IMR-90 (cell line): Measurements from ENCODE around the gene NTRK3. TPM values are rescaled to one million over a fixed set of nuclear protein-coding genes. Genes with fewer than 3 reads are reported as not detected.

ENCODE experiments used
- ATAC-seq: fragments of 200-7000 bp; cut with Tn5 transposase; 2 replicates; pipeline ENCODE4 v1.9.1; 2020; ENCODE audit warnings: low read depth, mild to moderate bottlenecking, moderate library complexity
- BruUV-seq: library from RNA; stranded (reverse); fragments of 400-500 nt; replicated peaks from 2 replicates; lab custom pipeline; 2021; lab: Mats Ljungman, UMichigan
- CTCF ChIA-PET: fragments of 300-600 bp; formaldehyde crosslinking; extraction: SDS; loops from one replicate; lab custom pipeline; 2021; ENCODE audit warnings: antibody characterized with exemption; lab: Yijun Ruan, JAX
- POLR2A ChIA-PET: fragments of 300-600 bp; sonication (Branson Sonifier 250); formaldehyde crosslinking; loops from one replicate; lab custom pipeline; 2022; ENCODE audit warnings: antibody characterized with exemption; ENCODE audit not compliant: unreplicated experiment; lab: Charles Lee
- DNase-seq: peaks from one replicate; pipeline ENCODE4 v3.0.0; 2013
- H2AFZ ChIP-seq: replicated peaks from 2 replicates; pipeline ENCODE3; 2013; ENCODE audit warnings: low read length, mild to moderate bottlenecking; ENCODE audit not compliant: poor library complexity
- H2AK5ac ChIP-seq: 2 replicates; pipeline ENCODE4 v1.6.1; 2013; ENCODE audit warnings: low read depth, low read length, inconsistent platforms
- H2AK9ac ChIP-seq: replicated peaks from 2 replicates; pipeline ENCODE3; 2013; ENCODE audit warnings: mild to moderate bottlenecking, low read depth, low read length, moderate library complexity; ENCODE audit not compliant: poor library complexity
- H2BK120ac ChIP-seq: 2 replicates; pipeline ENCODE4 v1.6.1; 2013; ENCODE audit warnings: low read depth, low read length, inconsistent platforms
- H2BK15ac ChIP-seq: 3 replicates; pipeline ENCODE4 v1.6.1; 2013; ENCODE audit warnings: low read depth, low read length, inconsistent platforms
- H2BK20ac ChIP-seq: 2 replicates; pipeline ENCODE4 v1.6.1; 2013; ENCODE audit warnings: low read depth, mild to moderate bottlenecking, inconsistent platforms, low read length, moderate library complexity
- H2BK5ac ChIP-seq: 2 replicates; pipeline ENCODE4 v1.6.1; 2013; ENCODE audit warnings: mild to moderate bottlenecking, low read depth, low read length, inconsistent platforms; ENCODE audit not compliant: poor library complexity, severe bottlenecking
- H3K14ac ChIP-seq: replicated peaks from 2 replicates; pipeline ENCODE4 v1.6.1; 2013; ENCODE audit warnings: low read depth, low read length, inconsistent platforms
- H3K18ac ChIP-seq: 2 replicates; pipeline ENCODE4 v1.6.1; 2013; ENCODE audit warnings: low read depth, low read length, control low read depth
- H3K23ac ChIP-seq: 2 replicates; pipeline ENCODE4 v1.6.1; 2013; ENCODE audit warnings: low read depth, low read length, inconsistent platforms
- H3K27ac ChIP-seq: 2 replicates; pipeline ENCODE4 v1.5.1; 2013; ENCODE audit warnings: mild to moderate bottlenecking, control low read depth, low read length; ENCODE audit not compliant: insufficient read depth
- H3K27me3 ChIP-seq: 2 replicates; pipeline ENCODE4 v1.6.1; 2013; ENCODE audit warnings: low read length; ENCODE audit not compliant: control insufficient read depth, insufficient read depth
- H3K36me3 ChIP-seq: 2 replicates; pipeline ENCODE4 v1.6.1; 2013; ENCODE audit warnings: low read length, mixed read lengths; ENCODE audit not compliant: control insufficient read depth, insufficient read depth
- H3K4ac ChIP-seq: 2 replicates; pipeline ENCODE4 v1.6.1; 2013; ENCODE audit warnings: low read depth, low read length, inconsistent platforms
- H3K4me1 ChIP-seq: 2 replicates; pipeline ENCODE4 v1.6.1; 2013; ENCODE audit warnings: low read length, mixed read lengths; ENCODE audit not compliant: control insufficient read depth, insufficient read depth
- H3K4me2 ChIP-seq: 2 replicates; pipeline ENCODE4 v1.6.1; 2013; ENCODE audit warnings: low read depth, mild to moderate bottlenecking, control low read depth, low read length, moderate library complexity
- H3K4me3 ChIP-seq: 2 replicates; pipeline ENCODE4 v1.5.1; 2013; ENCODE audit warnings: low read depth, mild to moderate bottlenecking, control low read depth, low read length, moderate library complexity; ENCODE audit not compliant: insufficient read depth
- H3K56ac ChIP-seq: 2 replicates; pipeline ENCODE4 v1.6.1; 2013; ENCODE audit warnings: low read length, inconsistent platforms; ENCODE audit not compliant: insufficient read depth; ENCODE audit errors: extremely low read depth
- H3K79me1 ChIP-seq, 2 experiments: 2 replicates each; pipeline ENCODE4 v1.6.1; 2013; ENCODE audit warnings: low read length in 2 of 2, inconsistent platforms in 1 of 2, low read depth in 1 of 2
- H3K9ac ChIP-seq: 2 replicates; pipeline ENCODE4 v1.6.1; 2013; ENCODE audit warnings: low read depth, low read length, control low read depth
- H3K9me1 ChIP-seq: 2 replicates; pipeline ENCODE4 v1.6.1; 2013; ENCODE audit warnings: low read length, inconsistent platforms; ENCODE audit not compliant: insufficient read depth
- H3K9me3 ChIP-seq: 2 replicates; pipeline ENCODE4 v1.6.1; 2013; ENCODE audit warnings: low read length; ENCODE audit not compliant: control insufficient read depth, insufficient read depth
- H4K20me1 ChIP-seq: 2 replicates; pipeline ENCODE4 v1.6.1; 2013; ENCODE audit warnings: low read length, inconsistent platforms; ENCODE audit not compliant: insufficient read depth
- H4K5ac ChIP-seq: 2 replicates; pipeline ENCODE4 v1.6.1; 2013; ENCODE audit warnings: mild to moderate bottlenecking, low read depth, low read length, control low read depth
- H4K8ac ChIP-seq, 2 experiments: 2 replicates each; pipeline ENCODE4 v1.6.1; 2013; ENCODE audit warnings: low read depth in 2 of 2, low read length in 2 of 2, control low read depth in 1 of 2, inconsistent platforms in 1 of 2
- H4K91ac ChIP-seq: 2 replicates; pipeline ENCODE4 v1.6.1; 2013; ENCODE audit warnings: low read depth, low read length, inconsistent platforms; ENCODE audit not compliant: insufficient read depth
- BHLHE40 ChIP-seq: fragments of 150-350 bp; IDR thresholded peaks from 2 replicates; pipeline ENCODE4 v1.6.1; 2016; ENCODE audit warnings: mild to moderate bottlenecking, low read depth, low read length
- CEBPB ChIP-seq: IDR thresholded peaks from 2 replicates; pipeline ENCODE4 v1.6.1; 2012; ENCODE audit warnings: low read depth, low read length, improper control_type of control experiment
- ELK1 ChIP-seq: fragments of 150-350 bp; IDR thresholded peaks from 2 replicates; pipeline ENCODE4 v1.6.1; 2016; ENCODE audit warnings: low read depth, mild to moderate bottlenecking, low read length, moderate library complexity, borderline replicate concordance
- FOS ChIP-seq: fragments of 150-350 bp; IDR thresholded peaks from 2 replicates; pipeline ENCODE4 v1.6.1; 2016; ENCODE audit warnings: low read depth, low read length
- MAFK ChIP-seq: IDR thresholded peaks from 2 replicates; pipeline ENCODE4 v1.6.1; 2012; ENCODE audit warnings: low read depth, low read length, improper control_type of control experiment
- MAZ ChIP-seq: IDR thresholded peaks from 2 replicates; pipeline ENCODE4 v1.6.1; 2012; ENCODE audit warnings: low read depth, mild to moderate bottlenecking, low read length, improper control_type of control experiment, moderate library complexity, borderline replicate concordance
- POLR2A ChIP-seq: IDR thresholded peaks from 2 replicates; pipeline ENCODE4 v1.6.1; 2012; ENCODE audit warnings: mild to moderate bottlenecking, low read depth, low read length
- RAD21 ChIP-seq: IDR thresholded peaks from 2 replicates; pipeline ENCODE4 v1.6.1; 2012; ENCODE audit warnings: low read length, improper control_type of control experiment
- RCOR1 ChIP-seq: IDR thresholded peaks from 2 replicates; pipeline ENCODE4 v1.6.1; 2012; ENCODE audit warnings: mild to moderate bottlenecking, low read length, improper control_type of control experiment; ENCODE audit not compliant: insufficient replicate concordance
- RFX5 ChIP-seq: IDR thresholded peaks from 2 replicates; pipeline ENCODE4 v1.8.0; 2012; ENCODE audit warnings: low read depth, mild to moderate bottlenecking, low read length, moderate library complexity
- WGBS, 2 experiments: methylation state at CpG; one replicate each; pipeline versions ENCODE4 v1.1.5 to v1.1.7; 2013; ENCODE audit warnings: missing lambda C conversion rate in 2 of 2; ENCODE audit not compliant: insufficient read length in 1 of 2; ENCODE audit errors: extremely low coverage in 2 of 2; 5-methylcytosine and 5-hydroxymethylcytosine counted together
- dilution Hi-C: fragments of 300-500 bp; cut with HindIII; formaldehyde crosslinking; loops from one replicate; pipeline ENCODE4 v1.14.3; 2018; ENCODE audit warnings: low sequenced_read_pairs; ENCODE audit not compliant: unreplicated experiment
- in situ Hi-C: fragments of 300-500 bp; cut with MboI; formaldehyde crosslinking; loops from 3 replicates; pipeline ENCODE4 v1.14.3; 2019; ENCODE audit warnings: low sequenced_read_pairs, inconsistent platforms, mixed read lengths
- intact Hi-C: fragments of 100-400 bp; cut with micrococcal nuclease; formaldehyde crosslinking; loops from 2 replicates; pipeline ENCODE4 v1.10.0; 2022
- polyA plus RNA-seq, 3 experiments: library from polyadenylated mRNA; depleted of rRNA; stranded (reverse); fragments of >200 nt; gene quantifications; 2 replicates each; pipeline ENCODE4 v1.2.3, GENCODE V29; 2012; ENCODE audit warnings: low replicate concordance in 1 of 3
- total RNA-seq: library from RNA; depleted of rRNA; stranded (reverse); fragments of >200 nt; gene quantifications from 2 replicates; pipeline ENCODE4 v1.2.3, GENCODE V29; 2012

Gene NTRK3
- total and polyA plus RNA-seq, 2 of the 4 experiments (the other 2 are of a cell fraction): under 0.01 to 0.15 TPM

- no TSS peak for BruUV-seq
- intact Hi-C loops (loop anchor here (1.0 to 5.0 kb wide), 3 partner anchors 369 to 624 kb away; no protein-coding TSS in a partner anchor), dilution Hi-C loops (no loop called here), in situ Hi-C loops (no loop called here)
- H2AFZ ChIP-seq: no peak overlapping the region
- TF ChIP-seq RAD21: no peak
- no peak for TF ChIP-seq BHLHE40
- no peak for TF ChIP-seq ELK1
- no peak for TF ChIP-seq MAZ
- no peak for TF ChIP-seq POLR2A
- TF ChIP-seq FOS: no peak
- TF ChIP-seq MAFK: no peak
- no peak for TF ChIP-seq RCOR1
- no peak for TF ChIP-seq CEBPB
- no peak for TF ChIP-seq RFX5
- H3K9me1 ChIP-seq: no peaks in the 10 kb centered on the region
- no peak overlapping the region for H2BK20ac ChIP-seq
- no peaks in the 10 kb centered on the region for H3K36me3 ChIP-seq
- H2BK5ac ChIP-seq: no peak overlapping the region
- H3K4me2 ChIP-seq: no peak overlapping the region
- H3K56ac ChIP-seq: no peak overlapping the region
- no peak overlapping the region for H2AK9ac ChIP-seq
- H4K20me1 ChIP-seq: no peaks in the 10 kb centered on the region
- H3K4ac ChIP-seq: no peak overlapping the region
- no peak overlapping the region for H3K27ac ChIP-seq
- no peak overlapping the region for H4K5ac ChIP-seq
- no peak overlapping the region for H3K23ac ChIP-seq
- POLR2A ChIA-PET: no interaction called here
- no peak overlapping the region for H2BK15ac ChIP-seq
- no peak for DNase-seq
- H3K14ac ChIP-seq: no peak overlapping the region
- CTCF ChIA-PET: no interaction called here
- H3K27me3 ChIP-seq: no peaks in the 10 kb centered on the region
- H3K18ac ChIP-seq: no peak overlapping the region
- H3K79me1 ChIP-seq: no peaks in the 10 kb centered on the region
- H3K9me3 ChIP-seq: no peaks in the 10 kb centered on the region
- no peak overlapping the region for H4K91ac ChIP-seq
- H3K4me1 ChIP-seq: no peaks in the 10 kb centered on the region
- no peak overlapping the region for H2BK120ac ChIP-seq
- no peak overlapping the region for H3K9ac ChIP-seq
- WGBS, 2 experiments: 50% methylated on average over 4 of the region's 7 CpGs; no CpG with 5 or more reads in 1 of the 2 experiments
- no peak for ATAC-seq
- no peak overlapping the region for H4K8ac ChIP-seq
- no peak overlapping the region for H2AK5ac ChIP-seq
- no peak overlapping the region for H3K4me3 ChIP-seq
These were observed 10.5 kb downstream of the NTRK3 start for GRCh38 chr15:88246081-88246480.
